ENCODE results near the gene PYHIN1. TPM values are rescaled to one million over a fixed set of nuclear protein-coding genes. Genes with fewer than 3 reads are reported as not detected.

The PYHIN1 gene
- 1 to 10 TPM; 2.9 to 9.3 (median 5.8) TPM for total RNA-seq

DNA sequence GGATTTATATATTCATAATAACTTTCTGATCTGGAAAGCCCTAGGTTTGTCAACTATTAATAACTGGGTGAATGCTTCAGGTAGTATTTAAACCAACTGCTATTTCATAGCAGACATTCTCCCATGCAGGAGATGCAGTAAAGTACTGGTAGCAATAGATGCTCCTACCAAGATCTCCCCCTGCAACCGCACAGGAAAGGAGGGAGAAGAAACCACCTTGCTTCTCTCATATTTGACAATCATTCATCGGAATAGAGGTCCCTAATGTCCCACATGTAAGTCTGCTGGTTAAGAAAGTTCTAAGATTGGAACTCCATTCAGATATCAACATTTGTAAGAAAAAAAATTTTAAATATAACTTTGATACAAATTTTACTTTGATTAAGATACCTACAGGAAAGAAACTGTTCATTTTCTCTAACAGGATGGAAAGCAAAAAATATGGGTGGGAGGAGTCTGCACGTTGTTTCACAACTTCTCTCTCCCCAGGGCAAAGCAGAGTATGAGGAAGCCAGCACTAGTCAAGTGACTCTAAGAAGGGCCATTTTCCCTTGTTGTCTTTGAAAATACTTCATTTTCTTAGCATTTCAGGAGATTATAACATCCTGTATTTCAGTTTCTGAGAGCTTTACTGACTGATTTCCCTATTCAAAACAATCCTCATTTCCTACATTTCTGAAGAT is at the start of gene PYHIN1:
TSS of gene PYHIN1 (plus strand) at position 498 of the 683 bp plus-strand sequence. CDS start 5,359 bp downstream, outside the sequence.
- TF ChIP-seq, protein P1, sequence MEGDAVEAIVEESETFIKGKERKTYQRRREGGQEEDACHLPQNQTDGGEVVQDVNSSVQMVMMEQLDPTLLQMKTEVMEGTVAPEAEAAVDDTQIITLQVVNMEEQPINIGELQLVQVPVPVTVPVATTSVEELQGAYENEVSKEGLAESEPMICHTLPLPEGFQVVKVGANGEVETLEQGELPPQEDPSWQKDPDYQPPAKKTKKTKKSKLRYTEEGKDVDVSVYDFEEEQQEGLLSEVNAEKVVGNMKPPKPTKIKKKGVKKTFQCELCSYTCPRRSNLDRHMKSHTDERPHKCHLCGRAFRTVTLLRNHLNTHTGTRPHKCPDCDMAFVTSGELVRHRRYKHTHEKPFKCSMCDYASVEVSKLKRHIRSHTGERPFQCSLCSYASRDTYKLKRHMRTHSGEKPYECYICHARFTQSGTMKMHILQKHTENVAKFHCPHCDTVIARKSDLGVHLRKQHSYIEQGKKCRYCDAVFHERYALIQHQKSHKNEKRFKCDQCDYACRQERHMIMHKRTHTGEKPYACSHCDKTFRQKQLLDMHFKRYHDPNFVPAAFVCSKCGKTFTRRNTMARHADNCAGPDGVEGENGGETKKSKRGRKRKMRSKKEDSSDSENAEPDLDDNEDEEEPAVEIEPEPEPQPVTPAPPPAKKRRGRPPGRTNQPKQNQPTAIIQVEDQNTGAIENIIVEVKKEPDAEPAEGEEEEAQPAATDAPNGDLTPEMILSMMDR (IDR thresholded peaks at IDR 0.05; ENCODE audit: low read depth), result no peak

DNA sequence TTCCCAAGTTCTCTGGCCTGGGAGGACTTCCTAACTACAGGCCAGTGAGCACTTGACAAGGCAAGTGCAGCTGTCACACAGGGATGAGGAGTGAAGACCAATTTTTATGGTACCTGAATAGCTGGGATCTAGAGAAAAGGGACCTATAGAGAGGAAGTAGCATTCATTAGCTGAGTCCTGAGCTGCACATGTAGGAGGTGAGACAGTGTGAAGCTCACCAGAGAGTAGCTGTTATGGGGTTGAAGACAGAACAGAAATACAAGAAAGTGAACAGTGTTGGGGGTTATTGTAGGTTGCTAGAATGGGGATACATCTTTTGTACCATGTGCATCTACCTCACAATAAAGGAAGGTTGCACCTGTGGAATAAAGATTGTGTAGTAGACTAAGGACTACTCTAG is 37.7 kb upstream of the PYHIN1 start:
- TF ChIP-seq, protein P1 (IDR thresholded peaks at IDR 0.05; ENCODE audit: low read depth), result no peak

DNA sequence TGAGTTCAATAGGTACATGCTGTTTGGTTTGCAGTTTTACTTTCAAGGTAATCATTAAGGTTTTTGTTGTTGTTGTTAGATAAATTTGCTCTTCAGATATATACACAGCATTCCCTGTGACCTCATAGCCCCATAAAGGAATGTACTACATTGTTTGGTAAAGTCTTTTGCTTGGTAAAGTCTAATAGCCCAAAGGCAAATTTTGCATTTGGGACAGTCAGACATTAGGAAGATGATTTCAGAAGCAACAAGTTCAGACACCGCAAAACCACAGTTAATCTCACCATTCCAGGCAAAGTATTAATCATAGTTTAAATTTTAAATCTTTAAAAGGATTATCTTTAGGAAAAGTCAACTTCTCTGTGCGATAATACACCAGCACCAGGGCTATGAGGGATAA is 32.6 kb upstream of the PYHIN1 start:
- TF ChIP-seq, protein P1 (IDR thresholded peaks at IDR 0.05; ENCODE audit: low read depth), result no peak

- TF ChIP-seq, protein P1 (IDR thresholded peaks at IDR 0.05; ENCODE audit: low read depth), result no peak
Observed at GRCh38 chr1:158901623-158902022, 29.7 kb upstream of the PYHIN1 start.

GRCh38 chr1:158916085-158916484 is 15.3 kb upstream of the PYHIN1 start:
- TF ChIP-seq, protein P1 (IDR thresholded peaks at IDR 0.05; ENCODE audit: low read depth), result no peak

DNA sequence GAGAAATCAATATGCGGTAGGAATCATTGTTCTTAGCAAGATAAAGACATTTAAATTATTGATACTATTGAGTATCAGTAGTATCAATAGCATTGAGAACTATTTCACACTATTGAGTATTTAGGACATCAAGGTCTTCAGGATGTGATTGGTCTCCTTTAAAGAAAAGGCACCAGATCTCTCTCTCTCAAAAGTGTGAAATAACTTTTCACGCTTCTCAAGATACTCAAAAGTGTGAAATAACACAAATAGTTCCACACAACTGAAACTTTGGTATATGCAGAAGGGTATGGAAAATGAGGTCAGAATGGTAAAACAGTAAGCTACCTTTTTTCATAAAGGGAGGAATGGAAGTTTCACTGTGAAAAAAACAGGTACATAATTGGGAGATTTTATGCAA is 6.7 kb upstream of the PYHIN1 start:
- TF ChIP-seq, protein P1 (IDR thresholded peaks at IDR 0.05; ENCODE audit: low read depth), result no peak

DNA sequence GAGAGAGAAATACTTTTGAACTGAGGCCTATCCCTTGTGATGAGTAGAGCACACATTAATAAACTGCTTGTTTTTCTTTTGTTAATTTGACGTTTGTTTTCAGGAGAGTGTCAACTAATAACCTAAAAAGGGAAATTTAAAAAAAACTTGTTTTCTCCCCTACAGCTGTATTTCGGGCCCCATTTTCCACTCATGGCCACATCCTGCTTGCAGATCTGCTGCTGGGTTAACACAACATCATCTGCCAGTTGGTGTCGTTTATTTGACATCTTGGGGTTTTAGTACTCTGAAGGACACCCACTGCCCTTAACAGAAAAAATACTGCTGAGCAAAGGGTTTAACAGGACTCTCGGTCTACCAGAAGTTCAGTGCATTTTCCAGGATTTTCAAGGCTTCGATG is 848 bp upstream of the PYHIN1 start:
- TF ChIP-seq, protein P1 (IDR thresholded peaks at IDR 0.05; ENCODE audit: low read depth), result no peak
